ENCODE data around the gene DNM3. TPM values are rescaled to one million over a fixed set of nuclear protein-coding genes. Genes with fewer than 3 reads are reported as not detected.

The DNM3 gene
- total RNA-seq, 1 donor from 2014 or later: 2.7 TPM

GRCh38 chr1:171817511-171818265 lies 23.6 kb upstream of the DNM3 start:
- TF ChIP-seq, protein P1, sequence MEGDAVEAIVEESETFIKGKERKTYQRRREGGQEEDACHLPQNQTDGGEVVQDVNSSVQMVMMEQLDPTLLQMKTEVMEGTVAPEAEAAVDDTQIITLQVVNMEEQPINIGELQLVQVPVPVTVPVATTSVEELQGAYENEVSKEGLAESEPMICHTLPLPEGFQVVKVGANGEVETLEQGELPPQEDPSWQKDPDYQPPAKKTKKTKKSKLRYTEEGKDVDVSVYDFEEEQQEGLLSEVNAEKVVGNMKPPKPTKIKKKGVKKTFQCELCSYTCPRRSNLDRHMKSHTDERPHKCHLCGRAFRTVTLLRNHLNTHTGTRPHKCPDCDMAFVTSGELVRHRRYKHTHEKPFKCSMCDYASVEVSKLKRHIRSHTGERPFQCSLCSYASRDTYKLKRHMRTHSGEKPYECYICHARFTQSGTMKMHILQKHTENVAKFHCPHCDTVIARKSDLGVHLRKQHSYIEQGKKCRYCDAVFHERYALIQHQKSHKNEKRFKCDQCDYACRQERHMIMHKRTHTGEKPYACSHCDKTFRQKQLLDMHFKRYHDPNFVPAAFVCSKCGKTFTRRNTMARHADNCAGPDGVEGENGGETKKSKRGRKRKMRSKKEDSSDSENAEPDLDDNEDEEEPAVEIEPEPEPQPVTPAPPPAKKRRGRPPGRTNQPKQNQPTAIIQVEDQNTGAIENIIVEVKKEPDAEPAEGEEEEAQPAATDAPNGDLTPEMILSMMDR (IDR thresholded peaks at IDR 0.05; ENCODE audit: insufficient read depth, low read length, poor library complexity, severe bottlenecking): no peak
- H3K27me3 ChIP-seq (ENCODE audit: control insufficient read depth, insufficient read depth, low read length): no peaks in the 10 kb centered on the region
- peak; percentile 86 for DNase-seq (ENCODE audit: low read depth)
- H3K4me3 ChIP-seq (ENCODE audit: low read depth, low read length): no peak overlapping the region
- no peaks in the 10 kb centered on the region for H3K36me3 ChIP-seq (ENCODE audit: control insufficient read depth, insufficient read depth, low read length)

DNA sequence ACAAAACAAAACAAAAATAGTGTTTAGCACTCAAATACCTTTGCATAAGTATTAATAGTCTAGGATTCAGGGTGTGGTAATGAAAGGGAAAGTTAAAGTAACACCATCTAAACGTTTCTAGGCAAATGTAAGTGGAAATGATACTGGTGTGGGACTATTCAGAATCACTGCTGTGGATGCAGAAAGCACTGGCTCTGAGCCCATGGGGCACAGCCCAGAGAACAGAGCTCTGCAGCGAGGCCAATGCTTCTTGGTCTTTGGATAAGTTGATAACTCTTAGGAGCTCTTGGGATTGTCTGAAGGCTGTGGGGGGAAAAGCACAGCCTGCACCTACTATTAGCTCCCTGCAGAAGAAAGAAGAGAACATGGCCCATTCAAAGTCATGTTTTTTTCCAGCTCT lies 21.4 kb upstream of the DNM3 start:
- no peak for DNase-seq (ENCODE audit: low read depth)
- Histone ChIP-seq H3K27me3 (ENCODE audit: control insufficient read depth, insufficient read depth, low read length) (no peaks in the 10 kb centered on the region), H3K36me3 (ENCODE audit: control insufficient read depth, insufficient read depth, low read length) (no peaks in the 10 kb centered on the region), H3K4me3 (ENCODE audit: low read depth, low read length) (no peak overlapping the region)
- TF ChIP-seq, protein P1 (IDR thresholded peaks at IDR 0.05; ENCODE audit: insufficient read depth, low read length, poor library complexity, severe bottlenecking): no peak

DNA sequence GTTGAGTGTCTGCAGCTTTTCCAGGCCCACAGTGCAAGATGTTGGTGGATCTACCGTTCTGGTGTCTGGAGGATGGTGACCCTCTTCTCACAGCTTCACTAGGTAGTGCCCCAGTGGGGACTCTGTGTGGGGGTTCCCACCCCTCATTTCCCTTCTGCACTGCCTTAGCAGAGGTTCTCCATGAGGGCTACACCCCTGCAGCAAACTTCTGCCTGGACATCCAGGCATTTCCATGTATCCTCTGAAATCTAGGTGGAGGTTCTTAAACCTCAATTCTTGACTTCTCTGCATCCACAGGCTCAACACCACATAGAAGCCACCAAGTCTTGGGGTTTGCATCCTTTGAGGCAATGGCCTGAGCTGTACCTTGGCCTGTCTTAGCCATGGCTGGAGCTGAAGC lies 14.3 kb upstream of the DNM3 start:
- TF ChIP-seq, protein P1 (IDR thresholded peaks at IDR 0.05; ENCODE audit: insufficient read depth, low read length, poor library complexity, severe bottlenecking): no peak
- no peaks in the 10 kb centered on the region for H3K27me3 ChIP-seq (ENCODE audit: control insufficient read depth, insufficient read depth, low read length)
- H3K4me3 ChIP-seq (ENCODE audit: low read depth, low read length): no peak overlapping the region
- H3K36me3 ChIP-seq (ENCODE audit: control insufficient read depth, insufficient read depth, low read length): no peaks in the 10 kb centered on the region
- no peak for DNase-seq (ENCODE audit: low read depth)

- Histone ChIP-seq H3K27me3 (ENCODE audit: control insufficient read depth, insufficient read depth, low read length) (no peaks in the 10 kb centered on the region), H3K36me3 (ENCODE audit: control insufficient read depth, insufficient read depth, low read length) (no peaks in the 10 kb centered on the region), H3K4me3 (ENCODE audit: low read depth, low read length) (no peak overlapping the region)
- no peak for DNase-seq (ENCODE audit: low read depth)
- TF ChIP-seq, protein P1 (IDR thresholded peaks at IDR 0.05; ENCODE audit: insufficient read depth, low read length, poor library complexity, severe bottlenecking): no peak
Measured at GRCh38 chr1:171828794-171829193, 12.5 kb upstream of the DNM3 start.

DNA sequence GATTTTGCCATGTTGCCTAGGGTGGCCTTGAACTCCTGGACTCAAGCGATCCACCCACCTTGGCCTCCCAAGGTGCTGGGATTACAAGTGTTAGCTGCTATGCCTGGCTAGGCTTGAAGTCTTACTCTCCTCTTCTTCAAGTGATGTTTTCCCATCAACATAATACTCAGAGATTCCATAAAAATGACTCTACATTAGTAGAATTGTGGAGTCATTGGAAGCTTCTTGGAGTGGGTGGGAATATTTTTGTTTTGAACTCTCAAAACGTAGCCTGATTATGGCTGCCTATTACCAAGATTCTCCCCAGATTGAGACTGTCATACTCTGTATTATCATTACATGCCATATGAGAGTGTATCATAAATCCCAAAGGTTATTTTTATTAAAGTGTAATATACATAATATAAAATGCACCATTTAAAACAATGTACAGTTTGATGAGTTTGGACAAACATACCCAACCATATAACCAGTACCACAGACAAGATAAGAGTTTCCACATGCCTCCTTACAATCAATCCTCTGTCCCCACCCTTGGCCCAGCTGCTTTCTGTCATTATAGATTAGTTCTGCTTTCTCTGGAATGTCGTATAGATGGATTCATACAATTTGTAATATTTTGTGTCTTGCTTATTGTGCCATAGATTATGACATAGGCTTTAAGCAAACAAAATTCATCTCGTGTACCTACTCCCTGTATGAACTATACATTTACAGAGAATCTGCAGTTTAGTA lies 8.0 kb upstream of the DNM3 start:
- no peaks in the 10 kb centered on the region for H3K36me3 ChIP-seq (ENCODE audit: control insufficient read depth, insufficient read depth, low read length)
- DNase-seq (ENCODE audit: low read depth): no peak
- TF ChIP-seq, protein P1 (IDR thresholded peaks at IDR 0.05; ENCODE audit: insufficient read depth, low read length, poor library complexity, severe bottlenecking): no peak
- no peak overlapping the region for H3K4me3 ChIP-seq (ENCODE audit: low read depth, low read length)
- H3K27me3 ChIP-seq (ENCODE audit: control insufficient read depth, insufficient read depth, low read length): no peaks in the 10 kb centered on the region
